Prostate gland (tissue), 2 donors: ENCODE measurements around the gene CORIN.

Experiments used
- POLR2A ChIP-seq: fragments of 450-650 bp; IDR thresholded peaks from one replicate; pipeline ENCODE4 v1.6.1; 2016; ENCODE audit warnings: antibody characterized with exemption, mild to moderate bottlenecking
- POLR2AphosphoS5 ChIP-seq: sonication (generic); formaldehyde crosslinking; IDR thresholded peaks from one replicate; pipeline ENCODE4 v1.6.1; 2017; ENCODE audit warnings: antibody characterized with exemption
- TF ChIP-seq, protein P1 (sequence below), 4 experiments: fragments of 200-600 bp in 2 of 4; fragments of 450-650 bp in 2 of 4; sonication (generic) in 2 of 4; IDR thresholded peaks; 1 replicate in 3 of 4; 2 replicates in 1 of 4; pipeline ENCODE4 v1.5.1; 2016 to 2019; ENCODE audit warnings: antibody characterized with exemption in 4 of 4, mild to moderate bottlenecking in 2 of 4, moderate library complexity in 2 of 4

DNA sequence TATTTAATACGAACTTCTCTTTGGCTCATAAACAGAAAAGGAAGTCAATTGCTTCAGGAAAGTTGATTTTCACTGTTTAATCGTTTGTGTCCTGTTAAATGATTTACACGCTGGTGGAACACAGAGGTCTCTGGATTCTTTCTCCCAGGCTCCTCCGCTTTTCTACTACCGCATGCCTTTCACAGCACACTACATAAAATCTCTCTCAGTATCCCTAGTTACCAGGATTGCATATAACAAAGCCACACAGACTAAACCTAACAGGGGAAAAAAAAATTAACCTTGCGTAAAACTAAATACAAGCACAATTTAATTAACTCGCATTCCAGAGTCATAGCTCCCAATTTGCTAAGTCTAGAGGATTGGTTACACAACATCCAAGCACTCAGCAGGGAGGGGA is 133.9 kb downstream of the CORIN start:
- TF ChIP-seq POLR2A (no peak), POLR2AphosphoS5 (no peak)
- TF ChIP-seq, protein P1, sequence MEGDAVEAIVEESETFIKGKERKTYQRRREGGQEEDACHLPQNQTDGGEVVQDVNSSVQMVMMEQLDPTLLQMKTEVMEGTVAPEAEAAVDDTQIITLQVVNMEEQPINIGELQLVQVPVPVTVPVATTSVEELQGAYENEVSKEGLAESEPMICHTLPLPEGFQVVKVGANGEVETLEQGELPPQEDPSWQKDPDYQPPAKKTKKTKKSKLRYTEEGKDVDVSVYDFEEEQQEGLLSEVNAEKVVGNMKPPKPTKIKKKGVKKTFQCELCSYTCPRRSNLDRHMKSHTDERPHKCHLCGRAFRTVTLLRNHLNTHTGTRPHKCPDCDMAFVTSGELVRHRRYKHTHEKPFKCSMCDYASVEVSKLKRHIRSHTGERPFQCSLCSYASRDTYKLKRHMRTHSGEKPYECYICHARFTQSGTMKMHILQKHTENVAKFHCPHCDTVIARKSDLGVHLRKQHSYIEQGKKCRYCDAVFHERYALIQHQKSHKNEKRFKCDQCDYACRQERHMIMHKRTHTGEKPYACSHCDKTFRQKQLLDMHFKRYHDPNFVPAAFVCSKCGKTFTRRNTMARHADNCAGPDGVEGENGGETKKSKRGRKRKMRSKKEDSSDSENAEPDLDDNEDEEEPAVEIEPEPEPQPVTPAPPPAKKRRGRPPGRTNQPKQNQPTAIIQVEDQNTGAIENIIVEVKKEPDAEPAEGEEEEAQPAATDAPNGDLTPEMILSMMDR (IDR thresholded peaks at IDR 0.05): no peak
